HG03439 (cell line): ENCODE data around the gene GPR3.

Source experiments
- ATAC-seq: cut with Tn5 transposase; IDR thresholded peaks from one replicate; pipeline ENCODE4 v1.9.1; 2021; ENCODE audit warnings: mild to moderate bottlenecking, moderate library complexity; ENCODE audit not compliant: unreplicated experiment

The GPR3 gene

GRCh38 chr1:27358038-27358927 is 34.1 kb upstream of the GPR3 start:
- ATAC-seq, result no peak

DNA sequence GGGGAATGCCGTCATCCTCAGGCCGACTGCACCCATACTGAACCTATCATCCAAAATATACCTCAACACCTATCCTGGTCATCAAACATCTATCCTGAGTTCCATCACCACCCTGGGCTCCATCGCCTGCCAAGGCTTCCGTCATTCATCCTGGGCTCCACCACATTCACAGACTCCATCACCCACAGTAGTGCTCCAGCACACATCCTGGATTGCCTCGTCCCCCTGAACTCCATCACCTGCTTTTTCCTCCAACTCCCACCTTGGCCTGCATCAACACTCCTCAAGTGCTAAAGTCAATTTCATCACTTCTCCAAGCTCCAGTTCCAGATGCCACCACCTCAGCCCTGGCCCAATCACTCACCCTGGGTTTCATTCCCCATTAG is 33.5 kb upstream of the GPR3 start:
- ATAC-seq, result no peak

- no peak for ATAC-seq
These were observed 32.6 kb upstream of the GPR3 start for GRCh38 chr1:27359822-27360158.

GRCh38 chr1:27360159-27361043 is 32.0 kb upstream of the GPR3 start:
- ATAC-seq, result no peak

DNA sequence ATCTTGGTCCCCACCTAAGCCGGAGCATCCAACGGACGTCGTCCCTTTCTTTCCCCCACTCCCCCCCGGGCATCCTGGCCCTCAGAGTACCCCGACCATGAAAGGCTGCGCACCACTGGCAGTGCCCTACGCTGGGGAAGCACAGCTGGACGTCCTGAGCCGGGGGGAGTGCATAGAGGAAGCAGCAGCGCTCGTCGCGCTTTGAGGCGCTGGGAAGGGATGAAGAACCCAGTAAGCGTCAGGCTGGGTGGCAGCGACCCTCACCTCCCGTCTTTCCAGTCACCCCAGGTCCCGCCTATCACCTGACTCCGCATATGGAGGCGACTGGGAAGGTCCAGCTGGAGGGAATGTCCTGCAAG is 31.4 kb upstream of the GPR3 start:
- no peak for ATAC-seq

- ATAC-seq, result no peak
These were observed 30.9 kb upstream of the GPR3 start for GRCh38 chr1:27361553-27361952.

DNA sequence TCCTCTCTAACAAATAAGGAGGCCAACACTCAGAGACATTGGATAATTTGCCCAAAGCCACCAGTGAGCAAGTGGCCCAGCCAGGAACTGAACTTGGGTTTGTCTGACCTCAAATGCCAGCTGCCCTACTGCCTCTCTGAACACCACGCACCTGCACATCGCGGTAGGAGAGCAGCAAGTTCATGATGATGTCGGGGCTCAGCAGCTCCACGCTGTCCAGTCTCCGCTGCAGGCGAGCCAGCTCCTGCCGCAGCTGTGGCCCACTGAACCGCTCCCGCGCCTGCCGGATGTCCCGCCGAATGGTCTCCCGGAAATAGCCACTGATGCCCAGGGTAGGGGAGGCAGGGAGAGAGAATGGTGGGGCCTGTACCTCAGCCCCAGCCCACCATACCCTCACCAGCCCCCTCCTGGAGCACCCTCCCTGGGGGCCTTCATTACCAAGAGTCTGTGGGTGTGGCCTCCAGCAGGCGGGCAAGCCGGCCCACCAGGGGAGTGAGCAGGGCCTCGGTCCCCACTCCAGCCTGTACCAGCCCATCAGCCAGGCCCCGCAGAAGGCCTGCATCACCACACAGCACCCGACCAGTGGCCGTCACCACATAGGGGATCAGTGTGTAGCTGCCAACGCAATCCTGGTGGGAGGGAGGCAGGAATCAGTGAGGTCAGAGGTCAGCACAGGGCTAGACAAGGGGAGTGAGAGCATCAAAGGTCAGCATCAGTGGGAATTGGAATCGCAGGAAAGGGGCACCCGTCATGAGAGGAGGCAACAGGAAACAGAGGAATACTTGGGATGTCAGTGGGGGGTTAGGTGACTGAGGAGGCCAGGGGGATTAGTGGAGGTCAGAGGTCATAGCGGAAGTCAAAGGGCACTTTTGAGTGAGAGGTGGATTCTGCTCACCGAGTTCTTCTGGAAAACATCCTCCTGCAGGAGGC is 28.4 kb upstream of the GPR3 start:
- no peak for ATAC-seq

- ATAC-seq, result no peak
These were observed 27.6 kb upstream of the GPR3 start for GRCh38 chr1:27364696-27365371.

DNA sequence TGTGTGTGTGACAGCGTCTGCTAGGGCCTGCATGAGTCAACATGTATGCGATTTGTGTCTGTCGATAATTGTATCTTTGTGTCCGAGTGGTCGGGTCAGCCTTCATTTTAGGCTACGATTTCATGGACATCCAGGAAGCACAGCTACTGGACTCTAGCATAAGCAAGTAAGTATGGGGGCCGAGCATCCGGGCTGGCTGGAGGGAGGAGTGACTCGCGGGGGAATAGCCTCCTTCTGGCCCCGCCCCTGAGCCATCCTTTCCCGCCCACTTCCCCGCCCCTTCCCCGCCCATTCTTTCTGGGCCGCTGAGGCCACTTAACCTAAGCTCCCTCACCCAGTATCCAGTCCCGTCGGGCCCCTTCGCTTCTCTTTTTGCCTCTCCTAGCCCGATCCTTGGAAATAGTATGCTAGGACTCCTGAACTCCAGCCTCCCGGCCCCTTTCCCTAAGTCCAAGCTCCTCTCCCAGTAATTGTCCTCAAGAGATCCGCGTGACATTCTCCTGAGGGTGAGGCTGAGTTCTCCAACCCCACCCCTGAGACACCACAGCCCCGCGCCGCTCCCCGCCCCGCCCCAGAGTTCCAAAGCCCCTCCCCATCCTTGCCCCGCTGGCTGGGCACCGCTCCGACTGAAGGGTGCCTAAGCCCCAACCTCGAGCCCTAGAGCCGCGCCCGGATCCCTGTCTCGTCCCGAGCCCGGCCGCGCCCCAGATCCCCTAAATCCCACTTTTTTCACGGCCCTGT is 26.9 kb upstream of the GPR3 start:
- peak; percentile 19 for ATAC-seq

- peak; percentile 36 for ATAC-seq
These were observed 26.4 kb upstream of the GPR3 start for GRCh38 chr1:27366113-27366410.

- peak; percentile 41 for ATAC-seq
These were observed 25.8 kb upstream of the GPR3 start, which contains the start of gene MAP3K6 for GRCh38 chr1:27366411-27367159. Gene MAP3K6, minus strand, starts transcription at chr1:27366961. Its CDS starts 364 bp downstream, at chr1:27366597.

DNA sequence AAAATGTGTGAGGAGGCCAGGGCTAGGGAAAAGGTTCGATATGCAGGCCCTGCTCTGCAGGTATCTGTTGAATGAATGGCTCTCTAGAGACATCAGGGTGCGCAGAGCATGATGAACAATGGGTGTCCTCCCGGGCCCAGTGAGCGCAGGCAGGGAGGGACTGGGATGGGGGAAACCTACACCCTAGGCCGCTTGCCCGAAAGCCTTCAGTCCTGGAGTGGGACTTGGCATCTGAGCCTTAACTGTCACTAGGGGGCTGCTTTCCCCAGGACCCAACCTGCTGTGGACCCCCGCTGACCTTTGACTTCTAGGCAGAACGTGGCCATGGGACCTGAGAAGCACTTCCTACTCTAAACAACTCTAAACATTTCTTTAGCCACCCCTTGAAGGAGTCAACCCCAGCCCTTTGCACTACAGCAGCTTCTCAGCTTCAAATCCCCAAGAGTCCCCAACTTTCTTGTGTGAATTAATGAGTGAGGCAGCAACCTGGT is 25.2 kb upstream of the GPR3 start:
- ATAC-seq, result no peak

GRCh38 chr1:27368869-27369582 is 23.4 kb upstream of the GPR3 start:
- ATAC-seq, result no peak

DNA sequence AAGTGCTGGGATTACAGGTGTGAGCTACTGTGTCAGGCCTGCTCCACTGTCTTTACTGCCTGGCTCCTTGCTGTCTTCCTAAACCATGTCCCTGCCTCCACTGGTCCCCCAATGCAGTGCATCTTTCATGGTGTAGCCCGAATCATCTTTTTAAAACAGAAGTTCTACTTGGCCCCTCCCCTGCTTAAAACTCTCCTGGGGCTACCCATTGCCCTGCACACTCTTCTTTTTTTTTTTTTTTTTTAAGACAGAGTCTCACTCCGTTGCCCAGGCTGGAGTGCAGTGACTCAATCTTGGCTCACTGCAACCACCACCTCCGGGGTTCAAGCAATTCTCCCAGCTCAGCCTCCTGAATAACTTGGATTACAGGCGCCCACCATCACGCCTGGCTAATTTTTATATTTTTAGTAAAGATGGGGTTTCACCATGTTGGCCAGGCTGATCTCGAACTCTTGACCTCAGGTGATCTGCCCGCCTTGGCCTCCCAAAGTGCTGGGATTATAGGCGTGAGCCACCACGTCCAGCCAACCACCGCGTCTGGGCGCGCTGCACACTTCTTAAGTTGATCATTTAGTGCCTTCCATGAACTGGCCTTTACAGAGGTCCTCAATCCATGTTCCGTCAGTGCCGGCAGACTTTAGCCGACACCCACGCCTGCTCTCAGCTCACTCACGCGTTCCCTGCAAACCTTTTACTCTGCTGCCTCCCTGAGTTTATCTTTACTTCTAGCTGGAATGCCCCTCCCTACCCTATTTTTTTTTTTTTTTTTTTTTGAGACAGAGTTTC is 20.2 kb upstream of the GPR3 start:
- ATAC-seq, result no peak

- no peak for ATAC-seq
These were observed 19.4 kb upstream of the GPR3 start for GRCh38 chr1:27372808-27373690.

DNA sequence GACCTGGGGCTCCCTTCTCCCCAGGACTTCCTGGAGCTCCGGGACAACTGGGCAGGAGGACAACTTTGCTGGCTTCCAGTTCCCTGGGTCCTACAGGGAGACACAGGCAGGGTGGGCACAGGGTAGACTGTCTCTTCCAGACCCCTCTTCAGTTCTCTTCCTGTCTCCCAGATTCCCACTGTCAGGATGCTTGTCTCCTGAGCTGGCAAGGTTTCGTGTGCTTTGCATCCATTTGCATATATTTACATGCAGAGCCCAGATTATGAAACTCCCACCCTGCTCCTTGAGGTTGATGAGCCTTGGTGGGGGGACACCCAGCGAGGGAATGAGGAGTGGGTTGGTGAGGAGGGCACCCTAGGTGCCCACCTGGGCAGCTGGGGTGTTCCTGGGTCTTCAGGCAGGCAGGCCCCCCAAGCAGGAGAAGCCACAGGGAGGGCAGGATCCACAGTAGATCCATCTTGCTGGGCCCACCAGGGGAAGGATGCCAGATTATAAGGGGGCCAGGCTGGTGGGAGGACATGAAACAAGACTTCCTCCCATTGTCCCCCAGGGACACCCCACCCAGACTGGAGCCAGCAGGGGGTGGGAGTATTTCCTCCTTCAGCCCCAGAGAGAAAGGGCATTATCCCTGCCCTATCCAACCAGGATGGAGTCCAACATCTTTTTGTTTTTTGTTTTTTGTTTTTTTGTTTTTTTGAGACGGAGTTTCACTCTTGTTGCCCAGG is 17.9 kb upstream of the GPR3 start, which contains the start of gene FCN3:
Gene FCN3, minus strand, starts transcription at position 463 of the 725 bp plus-strand sequence. Its CDS starts 6 bp downstream, at position 457.
- no peak for ATAC-seq
